Measurements from ENCODE around the gene CLIC6.
A peak's percentile ranks its signal among the peaks of the same experiment; 100 is the strongest.

The CLIC6 gene

GRCh38 chr21:34668803-34669148, at the start of gene CLIC6:
Gene CLIC6, plus strand, starts transcription at chr21:34668994. Its CDS starts 395 bp downstream, at chr21:34669389.
- no peak for DNase-seq

GRCh38 chr21:34619841-34620665, 48.7 kb upstream of the CLIC6 start:
- DNase-seq = no peak

GRCh38 chr21:34621434-34622350, 47.1 kb upstream of the CLIC6 start:
- no peak for DNase-seq

GRCh38 chr21:34623516-34623915, 45.3 kb upstream of the CLIC6 start:
- DNase-seq = no peak

- no peak for DNase-seq
These were observed 43.7 kb upstream of the CLIC6 start for GRCh38 chr21:34625030-34625593.

GRCh38 chr21:34626131-34626530, 42.7 kb upstream of the CLIC6 start:
- no peak for DNase-seq

GRCh38 chr21:34630536-34631143, 38.2 kb upstream of the CLIC6 start:
- peak in 1 of 2 experiments; percentile 51 for DNase-seq

GRCh38 chr21:34632498-34632897, 36.3 kb upstream of the CLIC6 start:
- no peak for DNase-seq

- no peak for DNase-seq
These were observed 33.5 kb upstream of the CLIC6 start for GRCh38 chr21:34635307-34635706.

- DNase-seq = no peak
These were observed 31.8 kb upstream of the CLIC6 start for GRCh38 chr21:34636961-34637360.

GRCh38 chr21:34639250-34639649, 29.5 kb upstream of the CLIC6 start:
- DNase-seq = no peak

- no peak for DNase-seq
These were observed 28.7 kb upstream of the CLIC6 start for GRCh38 chr21:34639882-34640788.

- DNase-seq = no peak
These were observed 27.9 kb upstream of the CLIC6 start for GRCh38 chr21:34640858-34641257.

GRCh38 chr21:34642211-34643075, 26.4 kb upstream of the CLIC6 start:
- DNase-seq = no peak

- no peak for DNase-seq
These were observed 24.0 kb upstream of the CLIC6 start for GRCh38 chr21:34644825-34645224.

- DNase-seq = no peak
These were observed 21.2 kb upstream of the CLIC6 start for GRCh38 chr21:34647555-34647954.

GRCh38 chr21:34648739-34649297, 20.0 kb upstream of the CLIC6 start:
- no peak for DNase-seq

GRCh38 chr21:34649400-34649799, 19.4 kb upstream of the CLIC6 start:
- no peak for DNase-seq

GRCh38 chr21:34650861-34651431, 17.8 kb upstream of the CLIC6 start:
- DNase-seq = no peak

- no peak for DNase-seq
These were observed 17.2 kb upstream of the CLIC6 start for GRCh38 chr21:34651642-34652041.
